Activated T-cell treated with anti-CD3 and anti-CD28 coated beads for 48 hours (primary cell): Measurements from ENCODE around the gene MS4A15.

Source experiments
- DNase-seq: peaks from one replicate; pipeline ENCODE4 v3.0.0-alpha.2; 2020; ENCODE audit warnings: low read depth

The MS4A15 gene

GRCh38 chr11:60777572-60777971, 20.9 kb downstream of the MS4A15 start:
- DNase-seq: no peak

GRCh38 chr11:60780065-60780464, 23.4 kb downstream of the MS4A15 start:
- no peak for DNase-seq

GRCh38 chr11:60780774-60781173, 24.1 kb downstream of the MS4A15 start:
- no peak for DNase-seq

- DNase-seq: no peak
Observed at GRCh38 chr11:60781286-60781980, 24.8 kb downstream of the MS4A15 start.

GRCh38 chr11:60781981-60782316, 25.3 kb downstream of the MS4A15 start:
- no peak for DNase-seq

GRCh38 chr11:60782393-60783140, 25.9 kb downstream of the MS4A15 start:
- DNase-seq: no peak

- no peak for DNase-seq
Observed at GRCh38 chr11:60783141-60783484, 26.4 kb downstream of the MS4A15 start.

GRCh38 chr11:60783911-60784310, 27.2 kb downstream of the MS4A15 start:
- no peak for DNase-seq

GRCh38 chr11:60785136-60785535, 28.5 kb downstream of the MS4A15 start, which contains the start of gene MS4A10:
TSS of gene MS4A10 (plus strand) at chr11:60785333. CDS start at chr11:60790336, 5,003 bp downstream.
- DNase-seq: no peak

- DNase-seq: no peak
Observed at GRCh38 chr11:60785806-60786361, 29.2 kb downstream of the MS4A15 start.

- no peak for DNase-seq
Observed at GRCh38 chr11:60786811-60787567, 30.3 kb downstream of the MS4A15 start.

- DNase-seq: no peak
Observed at GRCh38 chr11:60788401-60789125, 31.9 kb downstream of the MS4A15 start.

- DNase-seq: no peak
Observed at GRCh38 chr11:60790726-60791125, 34.1 kb downstream of the MS4A15 start.

- DNase-seq: no peak
Observed at GRCh38 chr11:60791153-60791933, 34.7 kb downstream of the MS4A15 start.

- DNase-seq: no peak
Observed at GRCh38 chr11:60792521-60792920, 35.9 kb downstream of the MS4A15 start.

GRCh38 chr11:60795291-60795690, 38.6 kb downstream of the MS4A15 start:
- DNase-seq: no peak

GRCh38 chr11:60797846-60798630, 41.4 kb downstream of the MS4A15 start:
- DNase-seq: no peak

- DNase-seq: no peak
Observed at GRCh38 chr11:60798631-60799030, 42.0 kb downstream of the MS4A15 start.

GRCh38 chr11:60801194-60801593, 44.5 kb downstream of the MS4A15 start:
- DNase-seq: no peak

GRCh38 chr11:60803273-60803936, 46.7 kb downstream of the MS4A15 start:
- DNase-seq: no peak
